ENCODE data around the gene LCE5A. TPM values are rescaled to one million over a fixed set of nuclear protein-coding genes. Genes with fewer than 3 reads are reported as not detected.

Gene LCE5A
- total RNA-seq, 1 experiment from 2014 or later: not detected

Other genes with a start within 250 kb of the LCE5A start
- gene FLG, start 185.6 kb upstream of the LCE5A start, total RNA-seq (2021; ENCODE audit: unreplicated experiment): 0.02 TPM
- gene FLG2, start 150.8 kb upstream of the LCE5A start, total RNA-seq (2021; ENCODE audit: unreplicated experiment): not detected
- not detected for gene CRNN, start 96.5 kb upstream of the LCE5A start, total RNA-seq (2021; ENCODE audit: unreplicated experiment)
- gene CRCT1, start 3.7 kb downstream of the LCE5A start, total RNA-seq (2021; ENCODE audit: unreplicated experiment): not detected
- not detected for gene LCE3E, start 56.0 kb downstream of the LCE5A start, total RNA-seq (2021; ENCODE audit: unreplicated experiment)
- gene LCE3D, start 69.7 kb downstream of the LCE5A start, total RNA-seq (2021; ENCODE audit: unreplicated experiment): not detected
- gene LCE3C, start 89.4 kb downstream of the LCE5A start, total RNA-seq (2021; ENCODE audit: unreplicated experiment): not detected
- not detected for gene LCE3B, start 103.0 kb downstream of the LCE5A start, total RNA-seq (2021; ENCODE audit: unreplicated experiment)
- gene LCE3A, start 112.3 kb downstream of the LCE5A start, total RNA-seq (2021; ENCODE audit: unreplicated experiment): not detected
- not detected for gene LCE2D, start 152.6 kb downstream of the LCE5A start, total RNA-seq (2021; ENCODE audit: unreplicated experiment)
- gene LCE2C, start 164.5 kb downstream of the LCE5A start, total RNA-seq (2021; ENCODE audit: unreplicated experiment): not detected
- not detected for gene LCE2B, start 175.3 kb downstream of the LCE5A start, total RNA-seq (2021; ENCODE audit: unreplicated experiment)
- not detected for gene LCE2A, start 187.5 kb downstream of the LCE5A start, total RNA-seq (2021; ENCODE audit: unreplicated experiment)
- gene LCE4A, start 197.4 kb downstream of the LCE5A start, total RNA-seq (2021; ENCODE audit: unreplicated experiment): not detected
- gene KPRP, start 247.2 kb downstream of the LCE5A start, total RNA-seq (2021; ENCODE audit: unreplicated experiment): not detected